ENCODE results near the gene HAT1.
A peak's percentile ranks its signal among the peaks of the same experiment; 100 is the strongest.

The HAT1 gene

GRCh38 chr2:171941316-171941699 lies 19.0 kb downstream of the HAT1 start:
- no peak for DNase-seq
- TF ChIP-seq POLR2A (IDR thresholded peaks at IDR 0.05; ENCODE audit: low read length) (no peak), GATA1 (IDR thresholded peaks at IDR 0.05; ENCODE audit: low read depth, low read length) (no peak)

DNA sequence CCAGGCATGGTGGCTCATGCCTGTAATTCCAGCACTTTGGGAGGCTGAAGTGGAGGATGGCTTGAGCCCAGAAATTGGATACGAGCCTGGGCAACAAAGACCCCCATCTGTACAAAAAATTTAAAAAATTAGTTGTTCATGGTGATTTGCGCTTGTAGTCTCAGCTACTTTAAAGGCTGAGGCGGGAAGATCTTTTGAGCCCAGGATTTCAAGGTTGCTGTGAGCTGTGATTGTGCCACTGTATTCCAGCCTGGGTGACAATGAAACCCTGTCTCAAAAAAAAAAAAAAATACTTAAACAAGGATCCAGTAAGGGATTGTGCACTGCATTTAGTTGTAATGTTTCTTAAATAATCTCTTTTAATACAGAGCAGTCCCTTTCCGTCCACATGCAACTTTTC lies 21.6 kb downstream of the HAT1 start:
- no peak for DNase-seq
- TF ChIP-seq POLR2A (IDR thresholded peaks at IDR 0.05; ENCODE audit: low read length) (no peak), GATA1 (IDR thresholded peaks at IDR 0.05; ENCODE audit: low read depth, low read length) (no peak)

- DNase-seq = no peak
- no peak for TF ChIP-seq POLR2A (IDR thresholded peaks at IDR 0.05; ENCODE audit: low read length)
- TF ChIP-seq GATA1 (IDR thresholded peaks at IDR 0.05; ENCODE audit: low read depth, low read length) = no peak
Observed at GRCh38 chr2:171952276-171952675, 30.0 kb downstream of the HAT1 start.

- no peak for TF ChIP-seq GATA1 (IDR thresholded peaks at IDR 0.05; ENCODE audit: low read depth, low read length)
- TF ChIP-seq POLR2A (IDR thresholded peaks at IDR 0.05; ENCODE audit: low read length) = no peak
- no peak for DNase-seq
Observed at GRCh38 chr2:171952748-171953147, 30.5 kb downstream of the HAT1 start.

GRCh38 chr2:171956135-171956825 lies 34.0 kb downstream of the HAT1 start:
- TF ChIP-seq POLR2A (IDR thresholded peaks at IDR 0.05; ENCODE audit: low read length) (no peak), GATA1 (IDR thresholded peaks at IDR 0.05; ENCODE audit: low read depth, low read length) (no peak)
- DNase-seq = peak; percentile 3 to 5

- no peak for TF ChIP-seq POLR2A (IDR thresholded peaks at IDR 0.05; ENCODE audit: low read length)
- TF ChIP-seq GATA1 (IDR thresholded peaks at IDR 0.05; ENCODE audit: low read depth, low read length) = no peak
- peak in 1 of 2 experiments; percentile 15 for DNase-seq
Observed at GRCh38 chr2:171957061-171957460, 34.8 kb downstream of the HAT1 start.

- TF ChIP-seq GATA1 (IDR thresholded peaks at IDR 0.05; ENCODE audit: low read depth, low read length) (no peak), POLR2A (IDR thresholded peaks at IDR 0.05; ENCODE audit: low read length) (no peak)
- DNase-seq = no peak
Observed at GRCh38 chr2:171958475-171958874, 36.2 kb downstream of the HAT1 start.

GRCh38 chr2:171959998-171960397 lies 37.7 kb downstream of the HAT1 start:
- TF ChIP-seq POLR2A (IDR thresholded peaks at IDR 0.05; ENCODE audit: low read length) (no peak), GATA1 (IDR thresholded peaks at IDR 0.05; ENCODE audit: low read depth, low read length) (no peak)
- no peak for DNase-seq

DNA sequence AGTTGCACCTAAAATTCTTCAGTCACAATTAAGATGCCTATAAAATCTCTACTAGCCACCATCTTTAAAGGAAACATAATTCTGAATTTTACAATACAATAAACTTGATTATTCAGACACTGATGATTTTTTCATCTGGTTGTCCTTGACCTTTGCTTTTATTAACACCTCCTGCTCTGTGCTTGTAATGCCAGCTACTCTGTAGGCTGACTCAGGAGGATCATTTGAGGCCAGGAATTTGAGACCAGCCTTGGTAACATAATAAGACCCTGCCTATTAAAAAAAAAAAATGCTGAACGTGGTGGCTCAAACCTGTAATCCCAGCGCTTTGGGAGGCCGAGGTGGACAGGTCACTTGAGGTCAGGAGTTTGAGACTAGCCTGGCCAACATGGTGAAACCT lies 38.3 kb downstream of the HAT1 start:
- TF ChIP-seq POLR2A (IDR thresholded peaks at IDR 0.05; ENCODE audit: low read length) (no peak), GATA1 (IDR thresholded peaks at IDR 0.05; ENCODE audit: low read depth, low read length) (no peak)
- no peak for DNase-seq

DNA sequence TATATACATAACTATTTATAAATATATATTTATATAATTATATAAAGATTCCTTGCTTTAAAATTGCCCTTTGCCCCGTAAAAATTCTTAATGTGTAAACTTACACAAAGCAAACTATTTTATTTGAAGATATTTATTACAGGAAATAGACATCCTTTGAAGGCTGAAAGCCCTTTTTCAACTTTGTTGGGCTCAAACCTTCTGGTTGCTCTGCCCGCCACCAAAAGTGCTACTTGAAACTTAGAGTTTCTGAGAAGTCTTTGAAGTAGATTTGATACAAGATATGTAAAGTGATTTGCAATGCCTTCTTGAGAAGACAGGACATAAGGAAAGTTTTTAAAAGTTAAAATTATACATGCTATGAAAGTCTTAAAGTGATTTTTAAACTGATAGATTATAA lies 40.9 kb downstream of the HAT1 start:
- TF ChIP-seq GATA1 (IDR thresholded peaks at IDR 0.05; ENCODE audit: low read depth, low read length) (no peak), POLR2A (IDR thresholded peaks at IDR 0.05; ENCODE audit: low read length) (no peak)
- DNase-seq = no peak

- DNase-seq = no peak
- no peak for TF ChIP-seq GATA1 (IDR thresholded peaks at IDR 0.05; ENCODE audit: low read depth, low read length)
- TF ChIP-seq POLR2A (IDR thresholded peaks at IDR 0.05; ENCODE audit: low read length) = no peak
Observed at GRCh38 chr2:171964308-171964707, 42.0 kb downstream of the HAT1 start.

DNA sequence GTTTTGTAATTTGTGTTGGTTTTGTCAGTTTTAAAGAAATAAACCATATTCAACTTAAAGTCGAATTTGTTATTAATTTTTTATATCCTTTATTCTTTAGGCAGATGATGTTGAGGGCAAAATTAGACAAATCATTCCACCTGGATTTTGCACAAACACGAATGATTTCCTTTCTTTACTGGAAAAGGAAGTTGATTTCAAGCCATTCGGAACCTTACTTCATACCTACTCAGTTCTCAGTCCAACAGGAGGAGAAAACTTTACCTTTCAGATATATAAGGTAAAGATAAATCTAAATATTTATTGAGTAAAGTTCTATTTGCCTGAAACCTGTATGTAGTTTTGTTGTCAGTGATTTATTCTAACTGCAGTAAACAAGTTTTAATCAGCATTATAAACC lies 43.0 kb downstream of the HAT1 start:
- TF ChIP-seq POLR2A (IDR thresholded peaks at IDR 0.05; ENCODE audit: low read length) (no peak), GATA1 (IDR thresholded peaks at IDR 0.05; ENCODE audit: low read depth, low read length) (no peak)
- no peak for DNase-seq

DNA sequence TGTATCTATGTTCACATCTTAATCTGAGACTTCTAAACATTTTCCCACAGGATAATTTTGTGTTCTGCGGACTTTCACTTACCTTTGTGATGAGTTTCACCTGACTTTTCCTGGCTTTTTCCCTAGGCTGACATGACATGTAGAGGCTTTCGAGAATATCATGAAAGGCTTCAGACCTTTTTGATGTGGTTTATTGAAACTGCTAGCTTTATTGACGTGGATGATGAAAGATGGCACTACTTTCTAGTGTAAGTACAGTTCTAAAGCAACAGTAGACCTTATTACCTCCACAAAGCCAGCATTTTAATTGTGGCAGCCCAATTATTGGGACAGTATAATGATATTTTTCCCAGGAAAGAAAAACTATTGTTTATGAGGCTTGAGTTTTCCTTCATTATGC lies 43.4 kb downstream of the HAT1 start:
- TF ChIP-seq POLR2A (IDR thresholded peaks at IDR 0.05; ENCODE audit: low read length) (no peak), GATA1 (IDR thresholded peaks at IDR 0.05; ENCODE audit: low read depth, low read length) (no peak)
- no peak for DNase-seq

DNA sequence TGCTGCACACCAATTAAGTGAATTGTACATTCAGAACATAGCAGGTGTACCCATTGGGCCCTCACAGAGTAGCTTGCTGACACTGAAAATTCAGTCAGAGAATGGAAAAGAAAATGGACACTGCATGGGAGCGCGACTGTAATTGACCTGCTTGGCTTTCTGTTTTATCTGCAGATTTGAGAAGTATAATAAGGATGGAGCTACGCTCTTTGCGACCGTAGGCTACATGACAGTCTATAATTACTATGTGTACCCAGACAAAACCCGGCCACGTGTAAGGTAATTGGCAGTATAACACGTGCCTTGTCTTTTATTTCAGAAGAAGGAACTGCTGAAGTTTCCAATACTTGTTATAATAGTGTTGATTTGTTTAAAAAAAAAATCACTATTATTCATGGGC lies 44.0 kb downstream of the HAT1 start:
- TF ChIP-seq POLR2A (IDR thresholded peaks at IDR 0.05; ENCODE audit: low read length) = no peak
- no peak for DNase-seq

DNA sequence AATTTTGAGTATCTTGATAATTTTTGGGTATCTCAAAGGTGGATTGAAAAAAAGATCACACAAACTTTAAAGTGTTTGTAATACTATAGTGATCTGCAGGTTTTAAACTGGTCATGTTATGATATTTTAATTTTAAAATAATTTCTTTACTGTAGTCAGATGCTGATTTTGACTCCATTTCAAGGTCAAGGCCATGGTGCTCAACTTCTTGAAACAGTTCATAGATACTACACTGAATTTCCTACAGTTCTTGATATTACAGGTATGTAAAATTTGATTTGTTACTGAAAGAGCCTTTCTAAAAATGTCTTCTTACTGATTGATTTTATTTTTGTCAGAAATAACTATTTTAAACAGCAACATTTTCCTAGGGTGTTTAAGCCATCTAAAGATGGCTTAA lies 44.4 kb downstream of the HAT1 start:
- DNase-seq = no peak
- TF ChIP-seq POLR2A (IDR thresholded peaks at IDR 0.05; ENCODE audit: low read length) = no peak
- TF ChIP-seq GATA1 (IDR thresholded peaks at IDR 0.05; ENCODE audit: low read depth, low read length) = no peak

DNA sequence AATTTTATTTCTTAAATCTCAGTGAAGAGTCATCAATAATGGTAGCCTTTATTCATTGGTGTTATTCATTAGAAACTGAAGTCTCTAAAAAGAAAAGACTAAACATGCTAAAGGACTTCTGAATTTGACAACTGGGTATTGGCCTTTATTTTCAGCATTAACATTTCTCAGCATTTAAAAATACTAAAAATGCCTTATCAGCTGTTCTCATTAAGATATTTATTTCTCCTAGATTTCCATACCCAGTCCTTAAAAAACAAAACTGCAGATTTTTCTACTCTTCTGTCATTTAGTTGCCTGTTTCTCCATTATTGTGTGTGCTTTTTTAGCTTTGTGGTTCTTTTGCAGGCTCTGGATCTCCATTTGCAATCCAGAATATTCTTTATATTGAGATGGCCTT lies 46.2 kb downstream of the HAT1 start:
- no peak for DNase-seq
- TF ChIP-seq GATA1 (IDR thresholded peaks at IDR 0.05; ENCODE audit: low read depth, low read length) = no peak
- TF ChIP-seq POLR2A (IDR thresholded peaks at IDR 0.05; ENCODE audit: low read length) = no peak
